ENCODE data around the gene COQ10B.
A peak's percentile ranks its signal among the peaks of the same experiment; 100 is the strongest.

Gene COQ10B

GRCh38 chr2:197502685-197503084 is 49.3 kb downstream of the COQ10B start:
- no peak for DNase-seq

- DNase-seq = no peak
Observed at GRCh38 chr2:197504000-197504399, 50.6 kb downstream of the COQ10B start.

- DNase-seq = no peak
Observed at GRCh38 chr2:197504512-197504911, 51.2 kb downstream of the COQ10B start.

GRCh38 chr2:197506658-197507057 is 53.3 kb downstream of the COQ10B start:
- no peak for DNase-seq

GRCh38 chr2:197513915-197514314 is 60.6 kb downstream of the COQ10B start:
- DNase-seq = no peak

- no peak for DNase-seq
Observed at GRCh38 chr2:197514754-197515153, 61.4 kb downstream of the COQ10B start.

GRCh38 chr2:197515315-197515738 is 62.0 kb downstream of the COQ10B start:
- DNase-seq = no peak

GRCh38 chr2:197515739-197516392 is 62.5 kb downstream of the COQ10B start, which contains the start of gene MOB4:
TSS of gene MOB4 (plus strand) at chr2:197516066. CDS start at chr2:197516087, 21 bp downstream.
- DNase-seq = peak; percentile 90 to 91

GRCh38 chr2:197516393-197516761 is 63.0 kb downstream of the COQ10B start:
- peak in 1 of 2 experiments; percentile 7 for DNase-seq

- DNase-seq = no peak
Observed at GRCh38 chr2:197517150-197517549, 63.8 kb downstream of the COQ10B start.
